Measurements from ENCODE around the gene SIRT4. TPM values are rescaled to one million over a fixed set of nuclear protein-coding genes. Genes with fewer than 3 reads are reported as not detected.

SIRT4 gene
- total and polyA plus RNA-seq, 2 of the 13 experiments (the other 11 are each of a cell fraction or from before 2014, with no cell fraction given) = 3.4 to 5.8 TPM

DNA sequence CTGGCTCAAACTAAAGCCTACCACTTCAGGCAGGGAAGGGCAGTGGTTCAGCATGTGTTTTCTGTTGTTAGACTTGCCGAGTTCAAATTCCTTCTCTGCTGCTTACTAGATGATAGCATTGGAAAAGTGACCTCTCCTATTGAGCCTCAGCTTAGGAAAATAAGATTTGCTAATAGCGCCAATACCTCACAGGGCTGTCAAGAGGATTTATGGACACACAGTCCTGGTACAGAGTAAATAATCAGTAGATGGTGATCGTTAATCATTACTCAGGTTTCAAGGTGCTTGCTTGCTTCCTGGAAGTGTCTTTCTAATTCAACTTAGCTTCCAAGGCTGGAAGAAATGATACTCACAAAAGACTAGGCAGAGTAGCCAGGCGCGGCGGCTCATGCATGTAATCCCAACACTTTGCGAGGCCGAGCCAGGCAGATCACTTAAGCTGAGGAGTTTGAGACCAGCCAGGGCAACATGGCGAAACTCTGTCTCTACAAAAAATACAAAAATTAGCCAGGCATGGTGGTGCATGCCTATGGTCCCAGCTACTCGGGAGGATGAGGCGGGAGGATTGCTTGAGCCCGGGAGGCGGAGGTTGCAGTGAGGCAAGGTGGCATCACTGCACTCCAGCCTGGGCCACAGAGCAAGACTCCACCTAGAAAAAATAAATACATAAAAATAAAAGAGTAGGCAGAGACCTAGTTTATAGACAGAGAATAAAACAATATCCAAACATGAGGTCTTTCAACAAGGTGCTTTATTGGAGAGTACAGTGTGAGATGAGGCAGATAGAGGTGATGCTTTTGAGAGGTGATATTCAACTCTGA is 19.5 kb downstream of the SIRT4 start (continued):
- TF ChIP-seq, protein P1, sequence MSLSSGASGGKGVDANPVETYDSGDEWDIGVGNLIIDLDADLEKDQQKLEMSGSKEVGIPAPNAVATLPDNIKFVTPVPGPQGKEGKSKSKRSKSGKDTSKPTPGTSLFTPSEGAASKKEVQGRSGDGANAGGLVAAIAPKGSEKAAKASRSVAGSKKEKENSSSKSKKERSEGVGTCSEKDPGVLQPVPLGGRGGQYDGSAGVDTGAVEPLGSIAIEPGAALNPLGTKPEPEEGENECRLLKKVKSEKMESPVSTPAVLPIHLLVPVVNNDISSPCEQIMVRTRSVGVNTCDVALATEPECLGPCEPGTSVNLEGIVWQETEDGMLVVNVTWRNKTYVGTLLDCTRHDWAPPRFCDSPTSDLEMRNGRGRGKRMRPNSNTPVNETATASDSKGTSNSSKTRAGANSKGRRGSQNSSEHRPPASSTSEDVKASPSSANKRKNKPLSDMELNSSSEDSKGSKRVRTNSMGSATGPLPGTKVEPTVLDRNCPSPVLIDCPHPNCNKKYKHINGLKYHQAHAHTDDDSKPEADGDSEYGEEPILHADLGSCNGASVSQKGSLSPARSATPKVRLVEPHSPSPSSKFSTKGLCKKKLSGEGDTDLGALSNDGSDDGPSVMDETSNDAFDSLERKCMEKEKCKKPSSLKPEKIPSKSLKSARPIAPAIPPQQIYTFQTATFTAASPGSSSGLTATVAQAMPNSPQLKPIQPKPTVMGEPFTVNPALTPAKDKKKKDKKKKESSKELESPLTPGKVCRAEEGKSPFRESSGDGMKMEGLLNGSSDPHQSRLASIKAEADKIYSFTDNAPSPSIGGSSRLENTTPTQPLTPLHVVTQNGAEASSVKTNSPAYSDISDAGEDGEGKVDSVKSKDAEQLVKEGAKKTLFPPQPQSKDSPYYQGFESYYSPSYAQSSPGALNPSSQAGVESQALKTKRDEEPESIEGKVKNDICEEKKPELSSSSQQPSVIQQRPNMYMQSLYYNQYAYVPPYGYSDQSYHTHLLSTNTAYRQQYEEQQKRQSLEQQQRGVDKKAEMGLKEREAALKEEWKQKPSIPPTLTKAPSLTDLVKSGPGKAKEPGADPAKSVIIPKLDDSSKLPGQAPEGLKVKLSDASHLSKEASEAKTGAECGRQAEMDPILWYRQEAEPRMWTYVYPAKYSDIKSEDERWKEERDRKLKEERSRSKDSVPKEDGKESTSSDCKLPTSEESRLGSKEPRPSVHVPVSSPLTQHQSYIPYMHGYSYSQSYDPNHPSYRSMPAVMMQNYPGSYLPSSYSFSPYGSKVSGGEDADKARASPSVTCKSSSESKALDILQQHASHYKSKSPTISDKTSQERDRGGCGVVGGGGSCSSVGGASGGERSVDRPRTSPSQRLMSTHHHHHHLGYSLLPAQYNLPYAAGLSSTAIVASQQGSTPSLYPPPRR (CRISPR knock-in tag; IDR thresholded peaks at IDR 0.05; ENCODE audit: borderline replicate concordance) = peak; percentile 34; the same call in 1 of the 2 replicates
- TF ChIP-seq, protein P2, sequence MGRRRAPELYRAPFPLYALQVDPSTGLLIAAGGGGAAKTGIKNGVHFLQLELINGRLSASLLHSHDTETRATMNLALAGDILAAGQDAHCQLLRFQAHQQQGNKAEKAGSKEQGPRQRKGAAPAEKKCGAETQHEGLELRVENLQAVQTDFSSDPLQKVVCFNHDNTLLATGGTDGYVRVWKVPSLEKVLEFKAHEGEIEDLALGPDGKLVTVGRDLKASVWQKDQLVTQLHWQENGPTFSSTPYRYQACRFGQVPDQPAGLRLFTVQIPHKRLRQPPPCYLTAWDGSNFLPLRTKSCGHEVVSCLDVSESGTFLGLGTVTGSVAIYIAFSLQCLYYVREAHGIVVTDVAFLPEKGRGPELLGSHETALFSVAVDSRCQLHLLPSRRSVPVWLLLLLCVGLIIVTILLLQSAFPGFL (CRISPR knock-in tag; IDR thresholded peaks at IDR 0.05) = no peak
- TF ChIP-seq ZNF33B (CRISPR knock-in tag; IDR thresholded peaks at IDR 0.05) = no peak
- TF ChIP-seq CBX1 (IDR thresholded peaks at IDR 0.05; ENCODE audit: low read depth) = no peak
- no peak for TF ChIP-seq FLYWCH1 (CRISPR knock-in tag; IDR thresholded peaks at IDR 0.05)
- TF ChIP-seq TEAD2 (CRISPR knock-in tag; IDR thresholded peaks at IDR 0.05) = no peak
- TF ChIP-seq SNAPC5 (CRISPR knock-in tag; IDR thresholded peaks at IDR 0.05; ENCODE audit: borderline replicate concordance) = no peak
- no peak for TF ChIP-seq ZNF776 (CRISPR knock-in tag; IDR thresholded peaks at IDR 0.05)
- TF ChIP-seq ZNF572 (CRISPR knock-in tag; IDR thresholded peaks at IDR 0.05) = no peak
- no peak for TF ChIP-seq WIZ (CRISPR knock-in tag; IDR thresholded peaks at IDR 0.05)
- TF ChIP-seq THAP11 (CRISPR knock-in tag; IDR thresholded peaks at IDR 0.05) = peak; percentile 73; the same call in 1 of the 2 replicates
- TF ChIP-seq, protein P3, sequence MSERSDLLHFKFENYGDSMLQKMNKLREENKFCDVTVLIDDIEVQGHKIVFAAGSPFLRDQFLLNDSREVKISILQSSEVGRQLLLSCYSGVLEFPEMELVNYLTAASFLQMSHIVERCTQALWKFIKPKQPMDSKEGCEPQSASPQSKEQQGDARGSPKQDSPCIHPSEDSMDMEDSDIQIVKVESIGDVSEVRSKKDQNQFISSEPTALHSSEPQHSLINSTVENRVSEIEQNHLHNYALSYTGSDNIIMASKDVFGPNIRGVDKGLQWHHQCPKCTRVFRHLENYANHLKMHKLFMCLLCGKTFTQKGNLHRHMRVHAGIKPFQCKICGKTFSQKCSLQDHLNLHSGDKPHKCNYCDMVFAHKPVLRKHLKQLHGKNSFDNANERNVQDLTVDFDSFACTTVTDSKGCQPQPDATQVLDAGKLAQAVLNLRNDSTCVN (CRISPR knock-in tag; IDR thresholded peaks at IDR 0.05; ENCODE audit: borderline replicate concordance) = no peak
- no peak for TF ChIP-seq HOXD1 (CRISPR knock-in tag; IDR thresholded peaks at IDR 0.05)
- TF ChIP-seq PHB2 (IDR thresholded peaks at IDR 0.05; ENCODE audit: partially characterized antibody) = no peak
- TF ChIP-seq KDM6A (CRISPR knock-in tag; IDR thresholded peaks at IDR 0.05; ENCODE audit: low read depth) = peak; percentile 81
- no peak for TF ChIP-seq ZNF777 (CRISPR knock-in tag; IDR thresholded peaks at IDR 0.05)
- TF ChIP-seq CENPT (CRISPR knock-in tag; IDR thresholded peaks at IDR 0.05; ENCODE audit: low read depth) = no peak
- TF ChIP-seq TARDBP (CRISPR knock-in tag; IDR thresholded peaks at IDR 0.05) = peak; percentile 72; the same call in 1 of the 2 replicates
- no peak for TF ChIP-seq SMC3 (IDR thresholded peaks at IDR 0.05; ENCODE audit: low read length)
- TF ChIP-seq RCOR2 (CRISPR knock-in tag; IDR thresholded peaks at IDR 0.05) = peak; percentile 64; the same call in 1 of the 2 replicates
- no peak for TF ChIP-seq MATR3 (CRISPR knock-in tag; IDR thresholded peaks at IDR 0.05)
- no peak for TF ChIP-seq SOX6 (IDR thresholded peaks at IDR 0.05)
- peak; percentile 78 for TF ChIP-seq SOX6 (CRISPR knock-in tag; IDR thresholded peaks at IDR 0.05)
- TF ChIP-seq NFE2 (CRISPR knock-in tag; IDR thresholded peaks at IDR 0.05) = no peak
- TF ChIP-seq NR2F2 (IDR thresholded peaks at IDR 0.05; ENCODE audit: borderline replicate concordance, low read depth) = 0 out of 2 replicates have a peak, but pooled peaks have one; percentile 17
- no peak for TF ChIP-seq PCBP1 (IDR thresholded peaks at IDR 0.05; ENCODE audit: borderline replicate concordance, low read depth, low read length)

Measured in HepG2 (cell line).